Measurements from ENCODE around the gene UBTD1.
"Not testable (repeated sequence)": the region's sequence is repeated elsewhere in the genome, so short reads cannot be mapped to it uniquely, and the experiment has no call there.

UBTD1 gene

DNA sequence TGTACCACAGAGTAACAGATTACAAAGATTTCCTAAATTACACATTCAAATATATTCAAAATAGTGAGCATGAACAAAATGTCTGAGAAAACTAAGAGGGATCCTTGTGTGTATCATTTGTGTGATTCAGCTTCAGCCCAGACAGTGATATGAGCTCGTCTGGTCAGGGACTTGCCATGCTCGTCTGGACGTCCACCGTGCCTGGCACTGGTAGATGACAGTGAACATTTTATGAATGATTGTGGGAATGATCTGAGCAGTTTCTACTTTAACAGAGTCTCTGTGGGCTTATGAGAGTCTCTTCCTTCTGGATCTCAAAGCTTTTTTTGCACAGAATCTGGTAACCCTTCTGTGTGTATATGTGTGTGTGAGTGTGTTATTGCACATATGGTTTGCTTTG, 39.7 kb downstream of the UBTD1 start:
- no peak for DNase-seq (ENCODE audit: low read depth in 2 of 2)

DNA sequence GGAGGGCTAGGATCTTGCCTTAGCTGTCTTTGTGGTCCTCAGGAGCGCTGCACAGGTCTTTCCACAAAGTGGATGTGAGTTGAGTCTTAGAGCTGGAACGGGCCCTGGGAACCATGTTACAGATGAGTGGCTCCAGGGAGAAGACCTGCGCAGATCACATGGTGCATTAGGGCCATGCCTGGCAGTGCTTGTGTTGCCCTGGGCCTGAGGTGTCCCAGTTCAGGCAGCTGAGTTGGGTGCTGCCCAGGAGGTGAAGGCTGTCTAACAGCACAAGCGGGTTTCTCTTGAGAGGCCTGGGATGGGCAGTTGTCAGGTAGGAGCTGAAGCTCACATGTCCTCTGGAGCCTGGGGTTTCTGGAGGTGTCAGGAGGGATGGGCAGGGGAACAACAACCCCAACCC, 40.1 kb downstream of the UBTD1 start:
- no peak for DNase-seq (ENCODE audit: low read depth in 2 of 2)

DNA sequence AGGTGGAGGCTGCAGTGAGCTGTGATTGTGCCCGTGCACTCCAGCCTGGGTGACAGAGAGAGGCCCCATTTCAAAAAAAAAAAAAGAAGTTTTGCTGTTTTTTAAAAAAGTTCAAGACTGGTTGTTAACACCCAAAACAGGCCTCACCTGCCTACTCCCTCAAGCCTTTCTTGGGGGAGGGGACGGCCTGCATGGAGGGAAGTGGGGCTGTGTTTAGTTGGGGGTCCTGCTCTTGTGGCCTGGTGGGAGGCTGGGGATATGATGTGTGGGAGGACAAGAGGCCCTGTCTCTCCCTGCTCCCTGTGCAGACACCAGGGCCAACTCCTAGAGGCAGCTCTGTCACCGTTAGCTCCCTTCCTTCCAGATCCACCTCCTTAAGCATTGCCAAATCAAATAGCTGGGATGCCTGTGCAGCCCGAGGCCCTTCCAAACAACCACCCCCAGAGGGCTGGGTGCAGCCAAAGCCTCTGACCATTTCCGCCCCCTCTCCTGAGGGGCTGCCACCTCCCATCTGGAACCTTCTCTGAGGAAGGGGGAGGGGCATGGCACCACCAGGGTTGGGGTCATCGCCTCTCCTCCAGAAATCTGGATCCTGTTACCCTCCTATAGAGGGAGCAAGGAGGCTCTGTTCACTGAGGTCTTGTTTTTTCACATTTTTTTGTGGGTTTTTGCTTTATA, 40.9 kb downstream of the UBTD1 start:
- DNase-seq (ENCODE audit: low read depth in 2 of 2) = no peak

DNA sequence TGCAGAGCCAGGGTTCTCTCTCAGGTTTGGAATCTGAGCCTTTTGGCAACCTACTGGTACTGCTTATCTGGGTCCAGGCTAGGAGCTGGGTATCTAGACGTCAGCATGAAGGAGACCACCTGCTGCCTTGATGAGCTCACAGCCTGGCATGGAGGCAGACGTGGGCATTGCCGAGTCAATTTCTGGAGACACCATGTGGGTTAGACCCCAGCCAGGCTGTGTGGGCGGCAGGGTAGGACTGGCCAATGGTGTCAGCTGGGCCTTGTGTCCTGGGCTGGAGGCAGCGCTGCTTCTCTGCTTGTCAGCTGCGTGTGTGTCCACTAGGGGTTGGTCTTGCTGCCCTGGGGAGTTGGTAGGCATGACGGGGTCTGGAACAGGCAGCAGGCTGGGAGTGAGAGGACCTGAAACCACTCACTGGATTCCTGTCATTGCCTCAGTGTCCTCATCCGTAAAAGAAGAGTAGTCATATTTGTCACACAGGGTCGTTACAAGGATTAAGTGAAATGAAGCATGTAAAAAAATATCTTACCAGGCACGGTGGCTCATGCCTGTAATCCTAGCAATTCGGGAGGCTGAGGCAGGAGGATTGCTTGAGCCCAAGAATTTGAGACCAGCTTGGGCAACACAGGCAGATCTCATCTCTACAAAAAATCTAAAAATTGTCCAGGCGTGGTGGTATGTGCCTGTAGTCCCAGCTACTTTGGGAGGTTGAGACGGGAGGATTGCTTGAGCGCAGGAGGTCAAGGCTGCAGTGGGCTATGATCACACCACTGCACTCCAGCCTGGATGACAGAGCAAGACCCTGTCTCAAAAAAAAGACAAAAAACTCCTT, 42.2 kb downstream of the UBTD1 start:
- no peak for DNase-seq (ENCODE audit: low read depth in 2 of 2)

DNA sequence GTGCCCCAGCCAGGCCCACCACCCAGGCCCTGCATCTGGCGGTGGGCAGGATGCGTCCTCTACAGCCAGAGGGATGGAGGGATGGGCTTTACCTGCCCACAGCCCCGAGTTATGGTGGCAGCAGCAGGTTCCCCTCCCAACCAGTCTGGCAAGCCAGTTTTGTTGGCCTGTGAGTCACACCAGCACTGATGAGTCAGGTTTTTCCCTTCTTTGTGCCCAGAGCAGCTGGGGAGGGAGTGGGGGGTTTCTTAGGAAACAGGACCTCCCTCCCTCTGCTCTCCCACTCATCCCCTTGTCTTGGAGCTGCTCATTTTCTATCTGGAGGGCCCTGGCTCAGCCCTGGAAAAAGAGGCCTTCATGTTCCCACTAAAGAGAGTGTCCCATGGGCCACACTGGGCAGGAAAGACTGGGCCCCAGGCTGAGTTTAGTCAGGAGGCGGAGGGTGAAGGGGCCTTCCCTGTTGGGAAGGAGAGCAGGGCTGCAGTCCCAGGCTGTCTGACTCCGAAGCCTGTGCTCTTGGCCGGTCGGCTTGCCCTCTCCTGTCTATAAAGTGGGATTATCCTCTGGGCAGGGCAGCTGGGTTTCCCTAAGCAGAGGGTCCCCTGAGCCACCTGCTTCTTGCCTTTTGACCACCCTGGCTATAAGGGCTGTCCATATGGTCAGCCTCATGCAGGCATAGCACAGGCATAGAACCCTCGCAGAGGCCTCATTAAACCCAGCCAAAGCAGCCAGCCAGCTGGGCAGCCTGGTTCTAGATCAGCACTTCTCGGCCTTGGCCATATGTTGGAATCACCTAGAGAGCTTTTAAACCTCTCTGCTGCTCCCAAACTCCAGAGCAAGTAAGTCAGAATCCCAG, 43.7 kb downstream of the UBTD1 start:
- peak in 1 of 2 donors; percentile 25 for DNase-seq (ENCODE audit: low read depth in 2 of 2)

DNA sequence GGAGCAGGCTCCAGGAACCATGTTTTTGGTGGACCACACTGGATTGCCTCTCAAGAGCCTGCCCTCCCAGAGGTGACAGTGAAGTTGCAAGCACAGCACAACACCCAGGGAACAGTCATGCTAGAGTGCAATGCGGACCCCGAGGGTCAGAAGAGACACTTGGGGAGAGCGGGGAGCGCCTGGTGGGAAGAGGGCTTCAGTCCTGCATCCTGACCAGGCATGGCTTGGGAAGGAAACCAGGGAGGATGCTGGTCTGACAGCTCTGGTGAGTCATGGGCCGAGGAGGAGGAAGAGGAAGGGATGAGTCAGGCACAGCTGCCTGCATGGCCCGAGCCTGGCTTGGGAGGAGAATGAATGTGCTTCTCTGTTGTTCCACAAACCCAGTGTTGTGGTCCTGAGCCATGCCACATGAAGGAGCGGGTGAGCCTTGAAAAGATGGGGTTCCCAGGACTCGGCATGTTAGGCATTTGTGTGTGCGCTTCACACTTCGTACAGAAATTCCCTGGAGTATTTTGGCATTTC, 44.4 kb downstream of the UBTD1 start:
- DNase-seq (ENCODE audit: low read depth in 2 of 2) = peak; percentile 10 to 22

DNA sequence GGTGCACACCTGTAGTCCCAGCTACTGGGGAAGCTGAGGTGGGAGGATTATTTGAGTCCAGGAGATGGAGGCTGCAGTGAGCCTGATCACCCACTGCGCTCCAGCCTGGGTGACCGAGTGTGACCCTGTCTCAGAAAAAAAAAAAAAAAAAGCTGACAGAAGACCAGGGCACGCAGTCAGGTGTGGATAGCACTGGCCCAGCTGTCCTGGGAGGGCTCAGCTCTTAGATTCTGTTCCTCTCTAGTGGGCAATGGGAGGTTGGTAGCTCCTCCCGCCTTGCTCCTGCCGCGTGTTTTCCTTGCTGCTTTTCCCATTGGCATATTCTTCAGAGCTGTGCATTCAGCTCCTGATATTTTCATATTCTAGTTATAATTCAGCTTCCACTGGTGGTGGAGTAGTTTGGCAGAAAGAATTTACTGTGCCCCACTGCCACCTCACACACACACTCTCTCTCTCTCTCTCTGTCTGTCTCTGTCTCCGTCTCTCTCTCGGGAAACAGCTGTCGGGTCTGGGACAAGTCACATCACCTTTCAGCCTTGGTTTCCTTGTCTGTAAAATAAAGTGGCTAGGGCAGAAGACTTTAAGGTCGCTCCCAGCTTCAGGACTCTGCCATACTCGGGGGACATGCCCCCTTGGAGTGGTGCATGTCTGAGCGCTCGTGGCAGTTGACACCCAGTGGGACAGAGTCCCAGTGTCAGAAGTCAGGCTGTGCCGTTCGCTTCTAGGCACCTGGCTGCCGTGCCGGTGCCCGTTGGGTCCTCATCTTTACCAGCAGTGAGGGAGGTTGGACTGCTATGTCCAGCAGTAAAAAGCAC, 47.9 kb downstream of the UBTD1 start:
- no peak for DNase-seq (ENCODE audit: low read depth in 2 of 2)

DNA sequence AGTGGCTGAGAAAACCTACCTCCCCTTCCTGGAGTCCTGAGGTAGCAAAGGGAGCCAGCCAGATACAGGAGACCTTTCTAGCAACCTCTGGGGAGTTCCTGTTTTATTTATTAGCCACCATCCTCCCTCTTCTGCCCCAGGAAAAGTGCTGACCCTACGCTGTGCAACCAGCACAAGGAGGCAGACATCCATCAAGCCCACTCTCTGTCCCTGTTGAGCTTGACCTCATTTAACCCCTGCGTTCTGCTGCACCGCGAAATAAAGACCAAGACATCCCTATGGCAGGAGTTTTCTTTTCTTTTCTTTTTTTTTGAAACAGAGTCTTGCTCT, 48.5 kb downstream of the UBTD1 start:
- no peak for DNase-seq (ENCODE audit: low read depth in 2 of 2)

DNA sequence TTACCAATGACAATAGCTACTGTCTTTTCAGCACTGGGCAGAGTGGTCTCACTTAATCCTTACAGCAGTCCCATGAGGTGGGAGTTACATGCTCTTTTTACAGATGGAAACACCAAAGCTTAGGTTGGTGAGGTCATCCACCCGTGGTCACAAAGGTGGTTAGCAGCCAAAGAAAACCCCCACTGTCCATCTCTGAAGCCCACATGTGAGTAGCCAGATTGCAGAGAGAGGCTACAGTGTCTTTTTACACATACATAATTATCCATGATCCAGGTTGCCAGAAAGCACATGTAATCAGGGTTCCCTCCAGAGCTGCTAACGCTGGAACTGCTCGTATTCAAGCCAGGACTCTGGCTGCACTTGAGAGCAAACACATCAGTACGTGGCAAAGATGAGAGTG, 49.2 kb downstream of the UBTD1 start:
- no peak for DNase-seq (ENCODE audit: low read depth in 2 of 2)

DNA sequence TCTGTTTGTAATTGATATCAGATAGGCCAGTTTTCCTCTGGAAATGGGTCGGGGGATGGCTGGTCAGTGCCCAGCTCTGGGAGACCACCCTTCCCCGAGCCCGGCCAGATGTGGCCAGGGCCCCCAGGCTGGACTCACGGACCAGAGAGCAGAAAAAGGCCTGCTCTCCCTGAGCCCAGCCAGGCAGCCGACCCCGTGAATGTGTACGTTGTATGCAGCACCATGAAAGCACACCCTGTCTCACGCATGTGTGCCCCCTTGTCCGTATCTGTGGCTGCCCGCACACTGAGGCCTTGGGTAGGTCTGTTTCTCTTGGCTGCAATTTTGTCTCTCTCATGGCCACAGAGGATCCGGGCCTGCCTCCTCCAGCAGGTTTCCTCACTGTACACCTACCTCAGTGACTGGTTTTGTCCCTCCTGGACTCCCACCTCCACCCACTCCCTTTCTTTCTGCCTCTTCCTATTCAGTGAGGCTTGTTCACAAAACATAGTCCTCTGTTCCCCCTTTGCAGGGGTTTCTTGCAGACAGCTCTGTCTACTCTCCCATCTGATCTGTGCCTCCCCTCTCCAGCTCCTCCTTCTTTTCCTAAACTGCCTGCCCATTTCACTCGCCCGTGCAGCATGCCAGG, 50.2 kb downstream of the UBTD1 start:
- no peak for DNase-seq (ENCODE audit: low read depth in 2 of 2)

DNA sequence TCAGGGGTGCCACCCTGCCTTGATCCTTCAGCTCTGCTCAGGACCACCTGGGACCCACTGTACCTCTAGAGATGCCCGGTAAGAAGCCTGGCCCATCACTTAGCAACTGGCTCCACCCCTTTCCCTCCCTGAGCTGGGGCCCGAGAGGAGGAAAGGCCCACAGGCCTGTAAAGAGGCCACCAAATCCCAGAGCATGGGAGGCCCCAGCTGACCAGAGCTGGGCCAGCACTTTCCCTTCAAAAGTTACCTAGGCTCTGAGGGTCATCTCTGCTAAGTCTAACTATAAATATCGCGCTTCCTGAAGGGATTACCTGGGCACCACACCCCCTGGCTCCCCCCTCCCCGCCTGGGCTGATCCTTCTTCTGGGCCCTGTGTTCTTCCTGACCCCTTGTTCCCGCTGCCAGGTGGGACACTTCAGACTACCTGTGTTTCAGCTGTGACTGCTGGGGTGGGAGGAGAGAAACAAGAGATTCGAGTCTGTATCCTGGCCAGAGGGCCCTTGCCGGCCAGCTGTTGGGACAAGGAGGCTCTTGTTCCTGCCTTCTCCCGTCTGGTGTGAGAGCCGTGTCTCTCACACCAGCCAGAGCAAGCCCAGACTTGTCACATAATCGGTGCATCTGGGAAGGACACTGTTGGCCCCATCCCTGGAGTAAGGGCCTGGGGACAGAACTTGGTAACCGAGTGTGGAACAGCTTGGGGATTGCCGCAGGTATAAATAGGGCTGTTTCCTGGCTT, 51.0 kb downstream of the UBTD1 start:
- no peak for DNase-seq (ENCODE audit: low read depth in 2 of 2)

DNA sequence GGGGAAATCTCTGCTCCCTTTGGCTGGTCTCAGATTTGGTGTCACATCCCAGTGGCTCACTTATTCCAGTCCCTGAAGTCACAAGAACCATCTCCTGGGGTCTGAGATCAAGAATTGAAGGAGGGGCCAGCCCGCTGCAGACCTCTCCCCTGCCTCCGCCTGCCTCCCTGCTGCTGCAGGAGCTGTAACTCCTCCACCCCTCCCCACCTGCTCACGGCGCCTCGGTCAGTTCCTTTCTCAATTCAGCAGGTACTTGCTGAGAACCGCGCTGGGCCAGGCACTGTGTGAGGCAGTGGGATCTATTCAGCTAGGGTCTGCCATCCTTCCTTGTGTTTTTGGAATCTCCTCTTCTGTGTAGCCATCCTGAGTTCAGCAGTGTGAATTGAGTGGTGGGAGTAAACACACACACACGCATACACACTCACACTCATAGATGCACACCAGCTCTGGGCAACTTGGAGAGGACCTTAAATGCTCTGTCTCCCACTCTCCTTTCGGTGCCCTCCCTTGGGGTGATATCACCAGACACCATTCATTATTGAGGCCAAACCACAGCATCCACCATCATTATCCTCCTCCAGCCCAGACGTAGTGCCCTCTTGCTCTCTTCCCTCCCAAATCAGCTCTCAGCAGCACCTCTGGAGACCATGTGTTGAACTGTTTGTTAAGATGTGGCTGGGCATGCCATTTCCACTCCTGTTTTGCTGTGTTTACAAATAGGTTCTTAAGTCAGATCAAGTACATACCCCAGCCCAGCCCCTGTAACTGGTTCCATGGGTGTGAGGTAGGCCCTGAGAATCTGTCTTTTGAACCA, 51.8 kb downstream of the UBTD1 start:
- no peak for DNase-seq (ENCODE audit: low read depth in 2 of 2)

DNA sequence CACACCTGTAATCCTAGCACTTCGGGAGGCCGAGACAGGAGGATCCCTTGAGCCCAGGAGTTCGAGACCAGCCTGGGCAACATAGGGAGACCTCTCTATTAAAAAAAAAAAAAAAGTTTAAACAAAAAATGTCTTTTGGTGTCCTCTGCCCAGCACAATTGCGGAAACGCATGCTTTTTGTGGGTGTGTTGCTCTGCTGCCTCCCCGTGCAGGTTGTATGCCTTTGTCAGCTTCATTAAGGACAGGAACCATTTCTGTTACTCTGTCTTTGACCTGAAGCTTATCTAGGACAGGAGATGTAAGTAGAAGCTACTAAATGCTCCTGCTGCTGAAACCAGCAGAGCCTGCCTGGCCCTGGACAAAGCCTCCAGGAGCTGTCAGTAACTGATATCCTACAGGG, 52.5 kb downstream of the UBTD1 start:
- no peak for DNase-seq (ENCODE audit: low read depth in 2 of 2)

DNA sequence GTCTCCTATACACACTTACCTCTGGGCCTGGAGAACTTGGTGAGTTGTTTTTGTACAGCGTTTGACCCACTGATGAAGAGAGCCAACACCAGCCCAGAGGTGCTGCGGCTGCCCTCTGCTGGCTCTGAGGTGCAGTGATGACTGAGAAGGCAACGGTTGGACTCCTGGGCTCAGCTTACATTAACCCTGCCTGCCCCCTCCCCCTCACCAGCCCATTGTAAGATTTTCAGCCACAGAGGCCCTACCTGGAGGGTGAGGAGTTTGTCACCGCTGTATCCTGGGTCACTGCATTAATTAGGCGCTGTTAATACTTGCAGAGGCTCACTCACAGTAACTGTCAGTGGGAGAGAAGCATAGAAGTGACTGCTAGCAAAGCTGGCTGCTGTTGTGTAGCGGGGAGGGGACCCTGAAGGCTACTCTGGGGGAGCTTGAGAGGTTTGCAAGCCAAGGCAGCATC, 54.9 kb downstream of the UBTD1 start:
- DNase-seq (ENCODE audit: low read depth in 2 of 2) = peak; percentile 19 to 34

DNA sequence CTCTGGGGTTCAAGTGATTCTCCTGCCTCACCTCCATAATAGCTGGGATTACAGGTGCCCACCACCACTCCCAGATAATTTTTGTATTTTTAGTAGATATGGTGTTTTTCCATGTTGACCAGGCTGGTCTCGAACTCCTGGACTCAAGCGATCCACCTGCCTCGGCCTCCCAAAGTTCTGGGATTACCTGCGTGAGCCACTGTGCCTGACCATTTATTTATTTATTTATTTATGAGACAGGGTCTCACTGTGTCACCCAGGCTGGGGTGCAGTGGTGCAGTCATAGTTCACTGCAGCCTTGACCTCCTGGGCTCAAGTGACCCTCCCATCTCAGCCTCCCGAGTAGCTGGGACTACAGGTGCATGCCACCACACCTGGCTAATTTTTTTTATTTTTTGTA, 55.6 kb downstream of the UBTD1 start:
- not testable (repeated sequence) for DNase-seq (ENCODE audit: low read depth in 2 of 2)

DNA sequence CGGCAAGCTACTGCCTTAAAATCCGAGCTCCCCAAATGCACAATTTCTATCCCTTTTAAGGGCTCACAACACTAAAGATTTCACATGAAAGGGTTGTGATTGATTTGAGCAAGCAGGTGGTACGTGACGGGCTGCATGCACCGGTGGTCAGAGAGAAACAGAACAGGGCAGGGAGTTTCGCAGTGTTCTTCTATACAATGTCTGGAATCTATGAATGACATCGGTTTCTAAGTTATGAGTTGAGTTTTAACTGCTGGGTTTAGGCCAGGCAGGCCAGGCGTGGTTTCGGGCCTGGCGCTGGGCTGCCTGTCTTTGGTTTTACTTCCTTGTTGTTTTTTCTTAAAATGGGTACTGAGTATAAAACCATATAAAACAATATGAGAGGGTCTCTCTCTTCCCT, 56.8 kb downstream of the UBTD1 start:
- not testable (repeated sequence) for DNase-seq (ENCODE audit: low read depth in 2 of 2)

DNA sequence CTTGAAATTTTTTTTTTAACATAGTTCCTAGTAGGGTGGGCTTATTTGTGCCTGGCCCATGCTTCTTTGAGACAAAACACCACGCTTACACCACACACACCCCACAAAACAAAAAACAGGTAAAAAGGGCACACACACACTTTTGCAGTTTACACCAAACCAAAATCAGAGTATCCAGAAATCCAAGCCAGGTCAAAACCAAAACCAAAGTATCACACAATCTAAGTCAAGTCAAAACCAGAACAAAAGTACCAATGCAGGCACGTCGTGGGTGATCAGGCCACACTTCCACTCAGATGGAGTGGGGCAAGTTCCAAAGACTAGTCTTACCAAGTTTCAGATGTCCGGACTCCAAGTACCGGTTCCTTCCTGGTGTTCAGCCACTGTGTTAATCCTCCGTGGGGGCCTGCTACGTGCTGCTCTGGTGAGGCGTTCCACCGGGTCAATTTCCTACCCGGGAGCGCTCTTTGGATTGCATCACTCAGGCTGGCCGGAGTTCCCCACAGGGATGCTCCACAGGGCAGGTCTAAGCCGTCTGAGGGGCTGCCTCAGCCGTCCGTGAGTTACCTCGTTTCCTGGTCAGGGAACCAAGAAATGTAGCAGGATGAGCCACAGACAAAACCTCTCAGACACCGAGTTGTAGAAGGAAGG, 62.1 kb downstream of the UBTD1 start:
- DNase-seq (ENCODE audit: low read depth in 2 of 2) = not testable (repeated sequence)

DNA sequence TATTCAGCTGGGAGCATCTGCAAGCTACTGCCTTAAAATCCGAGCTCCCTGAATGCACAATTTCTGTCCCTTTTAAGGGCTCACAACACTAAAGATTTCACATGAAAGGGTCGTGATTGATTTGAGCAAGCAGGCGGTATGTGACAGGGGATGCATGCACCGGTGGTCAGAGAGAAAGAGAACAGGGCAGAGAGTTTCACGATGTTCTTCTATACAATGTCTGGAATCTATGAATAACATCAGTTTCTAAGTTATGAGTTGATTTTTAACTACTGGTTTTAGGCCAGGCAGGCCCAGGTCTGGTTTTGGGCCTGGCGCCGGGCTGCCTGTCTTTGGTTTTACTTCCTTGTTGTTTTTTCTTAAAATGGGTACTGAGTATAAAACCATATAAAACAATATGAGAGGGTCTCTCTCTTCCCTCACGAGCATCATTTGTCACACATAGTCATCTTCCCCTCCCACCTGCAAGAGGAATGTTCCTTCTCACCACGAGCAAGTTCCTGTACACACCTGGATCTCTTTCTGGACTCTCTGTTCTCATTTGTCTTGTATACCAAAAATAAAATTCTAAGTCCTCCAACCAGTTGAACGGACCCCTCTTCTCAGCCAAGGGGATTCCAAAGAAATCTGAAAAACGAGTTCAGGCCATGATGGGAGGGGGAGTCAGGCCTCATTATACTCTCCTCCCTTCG, 62.8 kb downstream of the UBTD1 start:
- not testable (repeated sequence) for DNase-seq (ENCODE audit: low read depth in 2 of 2)
